PC-3 (cell line): ENCODE results near the gene NOP58.

Source experiments
- CTCF ChIP-seq: fragments of 300-600 bp; sonication (generic); conservative IDR thresholded peaks from 2 replicates; pipeline ENCODE4 v1.5.1; 2017; ENCODE audit warnings: antibody characterized with exemption, low read depth, mild to moderate bottlenecking, low read length
- EZH2 ChIP-seq: fragments of 300-600 bp; sonication (generic); IDR thresholded peaks from one replicate; pipeline ENCODE4 v1.6.1; 2017; ENCODE audit warnings: antibody characterized with exemption, mild to moderate bottlenecking, low read length; ENCODE audit not compliant: unreplicated experiment

DNA sequence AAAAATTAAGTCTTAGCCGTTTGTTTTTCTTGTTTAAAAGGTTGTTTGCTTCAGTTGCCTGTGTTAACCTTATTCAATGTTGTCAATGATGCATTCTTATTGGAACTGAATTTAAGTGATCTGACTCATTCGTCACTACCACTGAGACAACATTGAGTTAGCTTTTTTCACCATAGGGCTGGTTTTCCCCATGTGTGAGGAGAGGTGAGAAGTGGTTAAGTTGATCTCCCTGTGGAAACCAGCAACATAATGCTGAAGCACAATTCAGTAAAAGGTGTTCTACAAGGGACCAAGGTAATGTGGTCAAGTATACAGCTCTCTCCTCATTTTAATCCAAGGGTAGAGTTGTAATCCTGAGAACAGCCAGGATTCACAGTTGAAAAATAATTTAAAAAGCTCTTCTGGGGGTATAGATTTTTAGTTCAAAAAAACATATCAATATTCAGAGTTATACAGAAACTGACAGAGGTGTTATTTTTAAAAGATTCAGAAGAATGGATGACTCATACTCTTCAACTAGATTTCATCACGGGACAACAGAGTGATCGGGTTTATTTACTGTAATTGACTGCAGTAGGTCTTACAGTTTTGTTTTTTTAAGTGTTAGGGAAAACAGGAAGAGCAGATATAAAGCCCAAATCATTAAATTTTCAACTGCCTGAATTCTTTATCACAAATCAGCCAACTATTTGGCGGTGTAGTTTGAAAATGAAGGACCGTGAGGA, 12.6 kb downstream of the NOP58 start:
- TF ChIP-seq EZH2 (no peak), CTCF (no peak)
